ENCODE data around the gene SFSWAP. TPM values are rescaled to one million over a fixed set of nuclear protein-coding genes. Genes with fewer than 3 reads are reported as not detected.

The SFSWAP gene
- total RNA-seq, 1 donor from 2014 or later: 81.2 TPM

DNA sequence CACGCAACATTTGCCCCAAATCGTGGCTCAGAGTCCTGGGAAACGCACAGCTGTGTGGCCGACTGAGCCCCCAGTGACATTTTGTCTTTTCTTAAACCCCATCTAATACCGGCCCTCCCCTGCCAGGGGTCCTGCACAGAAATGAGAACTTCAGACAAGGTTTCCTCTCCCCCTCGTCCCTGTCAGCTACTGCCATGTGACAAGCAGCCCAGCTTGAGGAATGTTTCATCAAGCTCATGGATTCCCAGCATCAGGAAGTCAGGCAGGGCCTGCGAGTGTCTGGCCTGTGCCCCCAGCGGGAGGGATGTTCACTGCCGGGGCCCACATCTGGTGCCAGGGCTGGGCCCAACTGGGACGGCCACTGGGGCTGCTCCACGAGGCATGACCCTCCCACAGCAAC is 133.2 kb downstream of the SFSWAP start:
- H3K36me3 Mint-ChIP-seq (ENCODE audit: unreplicated experiment): no peaks in the 10 kb centered on the region
- no peak overlapping the region for H3K4me3 Mint-ChIP-seq (ENCODE audit: unreplicated experiment)
- no peak for DNase-seq
- peaks cover 2% of the 10 kb centered on the region for H3K9me3 Mint-ChIP-seq (ENCODE audit: unreplicated experiment)
- no peaks in the 10 kb centered on the region for H3K4me1 Mint-ChIP-seq (ENCODE audit: low read depth, unreplicated experiment)
- H3K27me3 Mint-ChIP-seq (ENCODE audit: unreplicated experiment): peaks cover 6% of the 10 kb centered on the region
- TF ChIP-seq, protein P1, sequence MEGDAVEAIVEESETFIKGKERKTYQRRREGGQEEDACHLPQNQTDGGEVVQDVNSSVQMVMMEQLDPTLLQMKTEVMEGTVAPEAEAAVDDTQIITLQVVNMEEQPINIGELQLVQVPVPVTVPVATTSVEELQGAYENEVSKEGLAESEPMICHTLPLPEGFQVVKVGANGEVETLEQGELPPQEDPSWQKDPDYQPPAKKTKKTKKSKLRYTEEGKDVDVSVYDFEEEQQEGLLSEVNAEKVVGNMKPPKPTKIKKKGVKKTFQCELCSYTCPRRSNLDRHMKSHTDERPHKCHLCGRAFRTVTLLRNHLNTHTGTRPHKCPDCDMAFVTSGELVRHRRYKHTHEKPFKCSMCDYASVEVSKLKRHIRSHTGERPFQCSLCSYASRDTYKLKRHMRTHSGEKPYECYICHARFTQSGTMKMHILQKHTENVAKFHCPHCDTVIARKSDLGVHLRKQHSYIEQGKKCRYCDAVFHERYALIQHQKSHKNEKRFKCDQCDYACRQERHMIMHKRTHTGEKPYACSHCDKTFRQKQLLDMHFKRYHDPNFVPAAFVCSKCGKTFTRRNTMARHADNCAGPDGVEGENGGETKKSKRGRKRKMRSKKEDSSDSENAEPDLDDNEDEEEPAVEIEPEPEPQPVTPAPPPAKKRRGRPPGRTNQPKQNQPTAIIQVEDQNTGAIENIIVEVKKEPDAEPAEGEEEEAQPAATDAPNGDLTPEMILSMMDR (IDR thresholded peaks at IDR 0.05; ENCODE audit: partially characterized antibody, unreplicated experiment): no peak
- no peak overlapping the region for H3K27ac Mint-ChIP-seq (ENCODE audit: unreplicated experiment)

DNA sequence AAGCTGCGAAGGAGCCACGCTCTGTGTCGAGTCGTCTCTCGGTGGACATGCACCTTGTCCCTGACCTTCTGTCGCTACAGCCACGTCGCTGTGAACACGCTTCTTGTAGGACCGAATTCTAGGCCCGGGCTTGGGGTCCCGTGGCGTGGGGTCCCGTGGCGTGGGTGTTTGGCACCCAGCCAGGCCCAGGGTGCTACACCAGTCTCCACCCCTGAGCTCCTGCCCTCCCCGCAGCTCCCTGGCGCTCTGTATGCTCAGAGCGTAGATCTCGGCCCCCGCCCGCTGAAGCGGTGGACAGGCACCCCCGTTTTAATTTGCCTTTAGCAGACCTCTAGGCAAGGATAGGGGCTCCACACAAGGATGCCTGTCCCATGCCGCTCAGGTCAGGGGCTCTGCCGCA is 133.8 kb downstream of the SFSWAP start:
- Mint-ChIP-seq H3K4me3 (ENCODE audit: unreplicated experiment) (no peak overlapping the region), H3K36me3 (ENCODE audit: unreplicated experiment) (no peaks in the 10 kb centered on the region), H3K27ac (ENCODE audit: unreplicated experiment) (no peak overlapping the region), H3K27me3 (ENCODE audit: unreplicated experiment) (peaks cover 4% of the 10 kb centered on the region), H3K9me3 (ENCODE audit: unreplicated experiment) (peaks cover 2% of the 10 kb centered on the region), H3K4me1 (ENCODE audit: low read depth, unreplicated experiment) (no peaks in the 10 kb centered on the region)
- DNase-seq: no peak
- TF ChIP-seq, protein P1 (IDR thresholded peaks at IDR 0.05; ENCODE audit: partially characterized antibody, unreplicated experiment): no peak

DNA sequence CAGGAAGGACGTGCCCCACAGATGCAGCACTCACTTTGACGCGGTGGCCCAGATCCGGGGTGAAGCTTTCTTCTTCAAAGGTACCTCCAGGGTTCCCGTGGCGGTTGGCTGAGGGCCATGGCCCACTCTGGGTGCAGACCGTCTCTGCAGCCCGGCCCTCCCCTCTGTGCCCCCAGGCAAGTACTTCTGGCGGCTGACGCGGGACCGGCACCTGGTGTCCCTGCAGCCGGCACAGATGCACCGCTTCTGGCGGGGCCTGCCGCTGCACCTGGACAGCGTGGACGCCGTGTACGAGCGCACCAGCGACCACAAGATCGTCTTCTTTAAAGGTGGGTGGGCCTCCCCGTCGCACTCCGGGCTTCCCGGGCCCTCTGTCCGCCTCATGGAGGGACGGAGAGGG is 134.2 kb downstream of the SFSWAP start:
- no peak overlapping the region for H3K27ac Mint-ChIP-seq (ENCODE audit: unreplicated experiment)
- no peak overlapping the region for H3K4me3 Mint-ChIP-seq (ENCODE audit: unreplicated experiment)
- H3K4me1 Mint-ChIP-seq (ENCODE audit: low read depth, unreplicated experiment): no peaks in the 10 kb centered on the region
- TF ChIP-seq, protein P1 (IDR thresholded peaks at IDR 0.05; ENCODE audit: partially characterized antibody, unreplicated experiment): no peak
- H3K36me3 Mint-ChIP-seq (ENCODE audit: unreplicated experiment): no peaks in the 10 kb centered on the region
- H3K9me3 Mint-ChIP-seq (ENCODE audit: unreplicated experiment): peaks cover 2% of the 10 kb centered on the region
- H3K27me3 Mint-ChIP-seq (ENCODE audit: unreplicated experiment): peaks cover 4% of the 10 kb centered on the region
- no peak for DNase-seq

DNA sequence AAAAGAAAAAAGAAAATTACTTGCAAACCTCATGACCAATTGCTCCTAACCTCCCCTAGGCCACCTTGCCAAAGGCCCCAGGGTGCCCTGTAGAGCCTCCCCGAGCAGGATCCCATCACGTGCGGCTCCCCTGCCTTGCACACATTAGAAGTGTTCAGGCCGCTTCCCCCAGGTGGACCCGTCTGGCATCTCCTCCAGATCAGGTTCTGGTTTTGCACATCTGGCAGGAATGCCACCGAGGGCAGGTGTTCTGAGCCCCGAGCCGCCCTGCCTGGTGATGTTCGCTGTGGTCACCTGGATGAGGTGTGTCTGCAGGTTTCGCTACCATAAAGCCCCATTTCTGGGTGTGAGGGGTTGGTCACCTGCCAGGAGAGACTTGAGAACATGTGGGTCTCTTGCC is 136.6 kb downstream of the SFSWAP start:
- TF ChIP-seq, protein P1 (IDR thresholded peaks at IDR 0.05; ENCODE audit: partially characterized antibody, unreplicated experiment): no peak
- Mint-ChIP-seq H3K9me3 (ENCODE audit: unreplicated experiment) (peaks cover 2% of the 10 kb centered on the region), H3K36me3 (ENCODE audit: unreplicated experiment) (no peaks in the 10 kb centered on the region), H3K4me1 (ENCODE audit: low read depth, unreplicated experiment) (no peaks in the 10 kb centered on the region), H3K27me3 (ENCODE audit: unreplicated experiment) (peaks cover 4% of the 10 kb centered on the region), H3K4me3 (ENCODE audit: unreplicated experiment) (no peak overlapping the region), H3K27ac (ENCODE audit: unreplicated experiment) (no peak overlapping the region)
- DNase-seq: no peak

DNA sequence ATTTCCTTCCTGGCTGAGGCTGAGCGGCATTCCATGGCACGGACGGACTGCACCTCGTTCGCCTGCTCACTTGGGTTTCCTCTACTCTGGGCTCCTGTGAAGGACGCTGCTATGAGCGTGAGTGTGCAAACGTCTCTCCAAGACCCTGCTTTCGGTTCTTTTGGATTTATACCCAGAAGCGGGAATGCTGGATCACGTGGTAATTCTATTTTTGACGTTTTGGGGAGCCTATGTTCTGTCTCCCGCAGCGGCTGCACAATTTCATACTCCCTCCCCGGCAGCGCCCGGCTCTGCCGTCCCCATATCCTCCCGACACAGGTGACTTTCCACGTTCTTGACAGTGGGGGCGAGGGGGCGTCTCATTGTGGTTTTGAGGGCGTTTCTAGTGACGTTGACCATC is 137.9 kb downstream of the SFSWAP start:
- H3K27me3 Mint-ChIP-seq (ENCODE audit: unreplicated experiment): peaks cover 4% of the 10 kb centered on the region
- peaks cover 2% of the 10 kb centered on the region for H3K4me1 Mint-ChIP-seq (ENCODE audit: low read depth, unreplicated experiment)
- H3K27ac Mint-ChIP-seq (ENCODE audit: unreplicated experiment): no peak overlapping the region
- TF ChIP-seq, protein P1 (IDR thresholded peaks at IDR 0.05; ENCODE audit: partially characterized antibody, unreplicated experiment): no peak
- H3K4me3 Mint-ChIP-seq (ENCODE audit: unreplicated experiment): no peak overlapping the region
- H3K9me3 Mint-ChIP-seq (ENCODE audit: unreplicated experiment): peaks cover 4% of the 10 kb centered on the region
- H3K36me3 Mint-ChIP-seq (ENCODE audit: unreplicated experiment): no peaks in the 10 kb centered on the region
- no peak for DNase-seq

Other genes starting within 250 kb of the SFSWAP start
- 65.8 TPM for gene MMP17, start 117.3 kb downstream of the SFSWAP start, total RNA-seq (ENCODE audit: unreplicated experiment)
- 168 TPM for gene ULK1, start 183.5 kb downstream of the SFSWAP start, total RNA-seq (ENCODE audit: unreplicated experiment)
- gene PUS1, start 218.2 kb downstream of the SFSWAP start, total RNA-seq (ENCODE audit: unreplicated experiment): 28.1 TPM
- 85.8 TPM for gene EP400, start 238.9 kb downstream of the SFSWAP start, total RNA-seq (ENCODE audit: unreplicated experiment)

All from glutamatergic neuron (in vitro differentiated cells).